Common myeloid progenitor, CD34-positive (primary cell): Measurements from ENCODE around the gene ELF1.
"Not testable (repeated sequence)": the region's sequence is repeated elsewhere in the genome, so short reads cannot be mapped to it uniquely, and the experiment has no call there.

Source experiments
- CTCF ChIA-PET: fragments of 350-600 bp; sonication (Branson Sonifier 250); formaldehyde crosslinking; loops from one replicate; lab custom pipeline; 2021; ENCODE audit warnings: antibody characterized with exemption; lab: Charles Lee
- POLR2A ChIA-PET: fragments of 350-600 bp; sonication (Branson Sonifier 250); formaldehyde crosslinking; loops from one replicate; lab custom pipeline; 2021; ENCODE audit warnings: antibody characterized with exemption; lab: Charles Lee
- DNase-seq, 3 donors: peaks; one replicate each; pipeline versions ENCODE4 v3.0.0 to v3.0.0-alpha.2; 2013
- H3K27ac ChIP-seq, 2 experiments: 1 replicate in 1 of 2; 2 replicates in 1 of 2; pipeline ENCODE4 v1.7.0; 2013; ENCODE audit warnings: inconsistent platforms in 2 of 2, low read length in 2 of 2, mild to moderate bottlenecking in 2 of 2, low read depth in 1 of 2, moderate library complexity in 1 of 2; ENCODE audit not compliant: severe bottlenecking in 2 of 2, insufficient read depth in 1 of 2, poor library complexity in 1 of 2
- H3K27me3 ChIP-seq, 5 experiments: replicated peaks in 2 of 5; 1 replicate in 3 of 5; 2 replicates in 2 of 5; pipeline versions ENCODE4 v1.6.1 to v1.7.0; 2013; ENCODE audit warnings: low read length in 4 of 5, mild to moderate bottlenecking in 2 of 5, moderate library complexity in 2 of 5, inconsistent platforms in 1 of 5; ENCODE audit not compliant: insufficient read depth in 5 of 5, control insufficient read depth in 4 of 5
- H3K36me3 ChIP-seq, 4 experiments: 1 replicate in 2 of 4; 2 replicates in 2 of 4; pipeline versions ENCODE4 v1.6.1 to v1.7.0; 2013; ENCODE audit warnings: low read length in 3 of 4, control low read depth in 1 of 4, mild to moderate bottlenecking in 1 of 4; ENCODE audit not compliant: control insufficient read depth in 4 of 4, insufficient read depth in 4 of 4
- H3K4me1 ChIP-seq, 4 experiments: 1 replicate in 3 of 4; 2 replicates in 1 of 4; pipeline versions ENCODE4 v1.6.1 to v1.7.1; 2013; ENCODE audit warnings: low read length in 3 of 4, mild to moderate bottlenecking in 3 of 4, control low read depth in 1 of 4, inconsistent platforms in 1 of 4, moderate library complexity in 1 of 4; ENCODE audit not compliant: control insufficient read depth in 4 of 4, insufficient read depth in 4 of 4; ENCODE audit errors: control extremely low read depth in 1 of 4
- H3K4me3 ChIP-seq, 7 experiments: 1 replicate in 4 of 7; 2 replicates in 3 of 7; pipeline versions ENCODE4 v1.5.1 to v1.7.0; 2013; ENCODE audit warnings: mild to moderate bottlenecking in 7 of 7, low read length in 6 of 7, moderate library complexity in 6 of 7, inconsistent platforms in 2 of 7, low read depth in 2 of 7, control low read depth in 1 of 7; ENCODE audit not compliant: insufficient read depth in 4 of 7, control insufficient read depth in 1 of 7; ENCODE audit errors: extremely low read depth in 1 of 7
- H3K9me3 ChIP-seq, 5 experiments: 1 replicate in 4 of 5; 2 replicates in 1 of 5; pipeline versions ENCODE4 v1.6.1 to v1.7.1; 2013; ENCODE audit warnings: low read length in 4 of 5, mild to moderate bottlenecking in 2 of 5, inconsistent platforms in 1 of 5, low read depth in 1 of 5, moderate library complexity in 1 of 5; ENCODE audit not compliant: control insufficient read depth in 4 of 5, insufficient read depth in 2 of 5; ENCODE audit errors: control extremely low read depth in 1 of 5
- WGBS: methylation state at CpG from one replicate; pipeline ENCODE4 v1.1.5; 2013; ENCODE audit not compliant: insufficient coverage; 5-methylcytosine and 5-hydroxymethylcytosine counted together

Gene ELF1

DNA sequence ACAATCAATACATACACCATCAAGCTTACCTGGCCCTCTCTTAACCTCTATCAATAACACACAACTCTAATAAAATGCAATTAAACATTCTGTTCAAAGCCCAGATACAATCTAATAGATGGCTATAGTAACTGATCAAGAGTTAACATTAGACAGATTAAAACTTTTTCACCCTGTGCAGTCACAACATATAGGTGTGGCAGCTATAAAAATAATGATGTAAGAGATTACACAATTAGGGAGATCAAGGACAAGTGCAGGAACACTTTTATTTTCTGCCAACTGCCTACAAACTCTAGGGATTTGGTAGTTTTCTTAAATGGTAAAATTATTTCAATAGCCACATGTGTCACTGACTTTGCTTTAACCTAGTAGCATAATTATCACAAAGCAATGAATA lies 104.3 kb downstream of the ELF1 start:
- DNase-seq, H3K27ac ChIP-seq, POLR2A ChIA-PET, H3K4me3 ChIP-seq, H3K4me1 ChIP-seq, H3K27me3 ChIP-seq, H3K36me3 ChIP-seq, H3K9me3 ChIP-seq, CTCF ChIA-PET: not testable (repeated sequence)

DNA sequence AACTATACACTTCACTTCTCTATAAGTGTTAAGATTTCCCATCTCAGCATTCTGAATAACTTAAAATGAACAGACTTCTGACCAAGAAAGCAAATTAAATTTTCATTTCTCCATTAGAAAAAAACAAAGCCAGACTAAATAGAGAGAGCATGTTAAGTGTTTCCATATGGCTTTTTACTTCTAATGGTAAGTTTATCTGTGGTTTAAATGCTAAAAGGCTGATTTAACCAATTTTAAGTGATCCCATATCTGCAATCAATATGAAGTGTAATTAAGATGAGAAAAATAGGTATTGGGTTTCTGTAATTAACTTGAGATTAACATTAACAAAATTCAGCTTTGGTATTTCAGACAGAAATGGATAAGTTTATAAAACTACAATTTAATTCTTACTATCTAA lies 107.8 kb downstream of the ELF1 start:
- no peak for DNase-seq
- ChIA-PET POLR2A (no interaction called here), CTCF (no interaction called here)
- Histone ChIP-seq H3K9me3 (no peaks in the 10 kb centered on the region), H3K4me1 (no peaks in the 10 kb centered on the region), H3K27ac (no peak overlapping the region), H3K27me3 (no peaks in the 10 kb centered on the region), H3K36me3 (no peaks in the 10 kb centered on the region), H3K4me3 (no peak overlapping the region)

DNA sequence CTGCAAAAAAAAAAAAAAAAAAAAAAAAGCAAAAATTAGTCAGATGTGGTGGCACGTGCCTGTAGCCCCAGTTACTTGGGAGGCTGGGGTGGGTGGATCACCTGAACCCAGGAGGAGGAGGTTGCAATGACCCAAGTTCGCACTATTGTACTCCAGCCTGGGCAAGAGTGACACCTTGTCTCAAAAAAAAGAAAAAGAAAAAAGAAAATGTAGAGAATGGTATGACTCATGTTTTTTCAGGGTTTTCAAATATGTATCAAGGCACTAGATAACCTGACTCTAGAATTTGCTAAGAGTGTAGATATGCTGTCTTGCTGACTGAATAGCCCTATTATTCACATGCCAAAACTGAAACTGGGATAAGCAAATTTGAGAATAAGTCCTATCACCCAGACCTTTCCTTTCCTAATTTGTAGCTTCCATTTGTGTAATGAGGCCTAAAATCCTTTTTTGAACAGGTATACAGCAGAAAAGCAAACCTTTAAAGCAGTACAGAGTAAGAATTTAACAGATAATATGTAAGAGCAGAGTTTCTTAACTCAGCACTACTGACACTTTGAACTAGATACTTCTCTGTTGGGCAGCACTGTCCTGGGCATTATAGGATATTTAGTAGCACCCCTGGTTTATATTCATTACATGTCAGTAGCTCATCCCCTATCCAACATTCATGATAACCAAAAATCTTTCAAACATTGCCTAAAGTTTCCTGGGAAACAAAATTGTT lies 108.6 kb downstream of the ELF1 start:
- DNase-seq, result no peak
- Histone ChIP-seq H3K27ac (no peak overlapping the region), H3K4me1 (no peaks in the 10 kb centered on the region), H3K27me3 (no peaks in the 10 kb centered on the region), H3K36me3 (peaks cover 0 to 1% (median 0%) of the 10 kb centered on the region in 4 experiments), H3K4me3 (no peak overlapping the region), H3K9me3 (no peaks in the 10 kb centered on the region)
- WGBS, result 100% methylated on average over 1 of the region's 2 CpGs
- ChIA-PET CTCF (no interaction called here), POLR2A (no interaction called here)

DNA sequence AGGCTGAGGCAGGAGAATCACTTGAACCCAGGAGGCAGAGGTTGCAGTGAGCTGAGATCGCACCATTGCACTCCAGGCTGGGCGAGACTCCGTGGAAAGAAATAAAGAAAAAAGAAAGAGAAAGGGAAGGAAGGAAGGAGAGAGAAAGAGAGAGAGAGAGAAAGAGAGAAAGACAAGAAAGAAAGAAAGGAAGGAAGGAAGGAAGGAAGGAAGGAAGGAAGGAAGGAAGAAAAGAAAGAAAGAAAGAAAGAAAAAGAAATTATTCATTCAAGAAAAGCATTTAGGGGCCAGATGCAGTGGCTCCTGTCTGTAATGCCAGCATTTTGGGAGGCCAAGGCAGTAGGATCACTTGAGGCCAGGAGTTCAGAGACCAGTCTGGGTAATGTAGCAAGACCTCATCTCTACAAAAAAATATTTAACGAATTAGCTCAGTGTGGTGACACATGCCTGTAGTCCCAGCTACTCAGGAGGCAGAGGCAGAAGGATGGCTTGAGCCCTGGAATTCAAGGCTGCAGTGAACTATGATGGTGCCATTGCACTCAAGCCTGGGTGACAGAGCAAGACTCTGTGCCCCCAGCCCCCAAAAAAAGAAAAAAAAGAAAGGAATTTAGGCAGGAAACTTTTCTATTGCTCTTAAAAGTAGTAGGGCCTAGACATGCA lies 109.4 kb downstream of the ELF1 start:
- POLR2A ChIA-PET, DNase-seq, H3K27ac ChIP-seq, H3K36me3 ChIP-seq, CTCF ChIA-PET, H3K27me3 ChIP-seq, H3K4me1 ChIP-seq, H3K4me3 ChIP-seq, H3K9me3 ChIP-seq: not testable (repeated sequence)
- 100% methylated on average over 2 of the region's 4 CpGs for WGBS

DNA sequence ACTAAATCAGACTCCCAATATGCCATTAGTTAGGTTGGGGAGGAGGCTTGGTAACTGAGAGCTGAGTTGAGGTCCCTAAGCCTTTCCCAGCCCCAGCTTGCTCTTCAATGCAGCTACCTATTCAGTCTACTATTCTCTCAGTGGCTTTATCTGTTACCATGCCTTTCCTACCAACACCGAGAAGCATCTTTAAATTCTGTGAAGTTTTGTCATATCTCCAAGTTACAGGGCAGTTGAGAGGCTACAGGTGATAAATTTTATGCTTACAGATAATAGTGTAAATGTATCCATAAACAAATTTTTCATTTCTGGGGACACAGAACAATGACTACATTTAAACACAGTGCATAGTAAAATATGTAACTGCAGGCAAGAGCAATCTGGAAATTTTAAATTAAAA lies 110.6 kb downstream of the ELF1 start:
- Histone ChIP-seq H3K27me3 (no peaks in the 10 kb centered on the region), H3K27ac (no peak overlapping the region), H3K36me3 (peaks cover 0 to 2% (median 0%) of the 10 kb centered on the region in 4 experiments), H3K4me1 (no peaks in the 10 kb centered on the region), H3K9me3 (no peaks in the 10 kb centered on the region), H3K4me3 (no peak overlapping the region)
- POLR2A ChIA-PET, result no interaction called here
- WGBS, result no CpG with 5 or more reads among the region's 1 CpG
- DNase-seq, result no peak
- CTCF ChIA-PET, result interaction anchor here (0.9 kb wide), 1 partner anchor 131 kb away, joined by 3 read pairs; no protein-coding TSS in a partner anchor

DNA sequence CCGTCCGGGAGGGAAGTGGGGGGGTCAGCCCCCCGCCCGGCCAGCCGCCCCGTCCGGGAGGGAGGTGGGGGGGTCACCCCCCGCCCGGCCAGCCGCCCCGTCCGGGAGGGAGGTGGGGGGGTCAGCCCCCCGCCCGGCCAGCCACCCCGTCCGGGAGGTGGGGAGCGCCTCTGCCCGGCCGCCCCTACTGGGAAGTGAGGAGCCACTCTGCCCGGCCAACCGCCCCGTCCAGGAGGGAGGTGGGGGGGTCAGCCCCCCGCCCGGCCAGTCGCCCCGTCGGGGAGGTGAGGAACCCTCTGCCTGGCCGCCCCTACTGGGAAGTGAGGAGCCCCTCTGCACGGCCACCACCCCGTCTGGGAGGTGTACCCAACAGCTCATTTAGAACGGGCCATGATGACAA lies 118.1 kb downstream of the ELF1 start:
- DNase-seq, POLR2A ChIA-PET, H3K4me3 ChIP-seq, H3K36me3 ChIP-seq, H3K27ac ChIP-seq, H3K27me3 ChIP-seq, H3K4me1 ChIP-seq, CTCF ChIA-PET, H3K9me3 ChIP-seq: not testable (repeated sequence)
- whole genome bisulfite sequencing, result 96% methylated on average over 11 of the region's 31 CpGs

DNA sequence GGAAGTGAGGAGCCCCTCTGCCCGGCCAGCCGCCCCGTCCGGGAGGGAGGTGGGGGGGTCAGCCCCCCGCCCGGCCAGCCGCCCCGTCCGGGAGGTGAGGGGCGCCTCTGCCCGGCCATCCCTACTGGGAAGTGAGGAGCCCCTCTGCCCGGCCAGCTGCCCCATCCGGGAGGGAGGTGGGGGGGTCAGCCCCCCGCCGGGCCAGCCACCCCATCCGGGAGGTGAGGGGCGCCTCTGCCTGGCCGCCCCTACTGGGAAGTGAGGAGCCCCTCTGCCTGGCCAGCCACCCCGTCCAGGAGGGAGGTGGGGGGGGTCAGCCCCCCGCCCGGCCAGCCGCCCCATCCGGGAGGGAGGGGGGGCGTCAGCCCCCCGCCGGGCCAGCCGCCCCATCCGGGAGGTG lies 118.5 kb downstream of the ELF1 start:
- H3K4me3 ChIP-seq, H3K27me3 ChIP-seq, H3K36me3 ChIP-seq, H3K9me3 ChIP-seq, POLR2A ChIA-PET, H3K4me1 ChIP-seq, DNase-seq, H3K27ac ChIP-seq, CTCF ChIA-PET: not testable (repeated sequence)
- no CpG with 5 or more reads among the region's 28 CpGs for WGBS
